NCI-H2171 (cell line): ENCODE results near the gene CABCOCO1.
A peak's percentile ranks its signal among the peaks of the same experiment; 100 is the strongest.

ENCODE experiments used
- DNase-seq: peaks from one replicate; lab custom pipeline; 2025; lab: John Stamatoyannopoulos, UW

Gene CABCOCO1

DNA sequence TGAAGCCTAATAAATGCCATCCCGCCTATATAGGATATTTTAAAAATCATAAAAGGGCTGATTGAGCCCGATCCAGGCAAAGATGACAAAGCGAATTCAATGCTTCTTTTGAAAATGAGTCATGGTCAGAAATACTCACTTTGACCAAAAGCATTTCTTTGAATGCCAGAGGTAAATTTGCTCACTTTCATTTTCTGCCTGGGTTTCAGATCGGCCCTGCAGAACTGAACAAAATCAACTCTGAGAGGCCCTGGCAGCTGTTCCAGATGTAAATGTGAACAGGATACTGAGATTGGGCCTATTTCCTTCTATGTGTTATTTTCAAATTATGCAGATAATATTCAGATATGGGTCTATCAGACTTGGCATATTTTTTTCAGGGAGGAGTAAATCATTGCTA, 124.0 kb downstream of the CABCOCO1 start:
- no peak for DNase-seq

DNA sequence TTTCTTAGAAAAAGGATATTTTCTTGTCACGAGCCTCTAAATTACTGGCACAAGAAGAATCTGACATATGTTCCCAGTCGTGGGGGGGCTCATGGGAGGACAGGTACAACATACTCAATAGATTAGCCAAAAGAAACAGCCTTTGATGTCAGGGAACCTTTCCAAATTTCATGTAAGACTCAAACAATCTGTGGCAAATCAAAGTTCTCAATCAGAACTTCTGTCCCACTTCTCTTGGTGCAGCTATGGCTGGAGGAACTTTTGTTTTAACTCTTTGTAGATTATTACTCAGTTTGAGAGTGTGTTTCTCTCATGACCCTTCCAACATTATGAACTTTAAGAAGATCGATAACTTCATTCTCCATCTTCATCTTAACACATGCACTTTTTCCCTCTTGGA, 124.4 kb downstream of the CABCOCO1 start:
- no peak for DNase-seq

DNA sequence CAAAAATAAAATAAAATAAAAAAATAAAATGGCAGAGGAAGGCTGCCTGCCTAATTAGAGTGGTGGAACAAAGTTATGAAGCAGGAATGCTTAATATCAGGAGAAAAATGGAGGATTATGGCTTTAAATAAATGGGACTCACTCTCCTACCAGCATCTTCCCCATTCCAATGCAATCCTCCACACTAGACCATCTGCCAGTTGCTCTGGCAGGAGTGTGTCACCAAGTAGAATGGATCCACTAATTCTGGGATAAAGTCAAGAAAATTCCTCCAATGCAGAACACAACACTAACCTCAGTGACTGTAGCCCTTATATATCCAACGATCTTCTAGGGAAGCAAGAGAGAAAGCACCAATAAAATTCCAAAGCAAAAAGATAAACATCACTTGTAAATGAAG, 126.3 kb downstream of the CABCOCO1 start:
- no peak for DNase-seq

DNA sequence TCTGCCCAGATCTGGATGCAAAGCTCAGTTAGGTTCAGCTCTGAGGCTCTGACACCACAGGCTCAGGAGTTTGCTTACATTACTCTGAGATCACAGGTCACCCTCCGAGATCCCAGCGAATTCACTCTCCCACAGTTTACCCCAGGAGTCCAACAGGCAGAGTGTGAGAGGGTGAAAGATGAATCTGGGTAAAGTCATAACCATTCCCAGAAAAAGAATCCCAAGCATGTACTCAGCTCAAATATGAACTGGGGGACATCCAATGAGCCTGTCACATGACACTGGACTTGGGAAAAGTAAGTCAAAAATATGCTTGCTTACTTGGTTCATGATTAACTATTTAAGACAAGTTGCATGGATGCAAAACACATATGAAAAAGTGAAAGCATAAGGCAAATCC, 128.5 kb downstream of the CABCOCO1 start:
- DNase-seq = no peak

DNA sequence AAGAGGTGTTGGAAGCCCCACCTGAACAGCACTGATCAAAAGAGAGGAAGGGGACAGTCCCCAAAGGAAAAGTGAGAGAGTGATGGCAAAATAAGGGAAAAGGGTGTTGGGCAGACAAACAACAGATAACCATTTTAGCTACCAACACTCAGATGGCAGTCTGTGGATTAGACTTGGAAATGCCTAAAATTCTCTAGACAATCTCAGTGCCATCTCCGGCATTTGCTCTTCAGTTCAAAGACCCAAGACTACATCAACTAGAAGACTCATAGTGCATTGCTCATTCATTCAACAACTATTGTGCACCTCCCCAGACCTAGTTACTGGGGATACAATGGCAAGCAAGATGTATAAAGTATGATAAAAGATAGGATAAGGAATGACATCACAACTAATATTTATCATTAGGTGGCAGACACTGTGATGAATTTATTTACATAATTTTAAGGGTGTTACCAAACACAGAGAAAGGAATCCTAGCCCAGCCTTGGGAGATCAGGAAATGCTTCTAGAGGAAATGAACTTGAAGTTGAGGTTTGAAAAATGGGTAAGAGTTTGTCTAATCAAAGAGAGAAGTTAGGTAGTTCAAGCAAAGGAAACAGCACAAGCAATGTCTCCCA, 129.5 kb downstream of the CABCOCO1 start:
- no peak for DNase-seq

DNA sequence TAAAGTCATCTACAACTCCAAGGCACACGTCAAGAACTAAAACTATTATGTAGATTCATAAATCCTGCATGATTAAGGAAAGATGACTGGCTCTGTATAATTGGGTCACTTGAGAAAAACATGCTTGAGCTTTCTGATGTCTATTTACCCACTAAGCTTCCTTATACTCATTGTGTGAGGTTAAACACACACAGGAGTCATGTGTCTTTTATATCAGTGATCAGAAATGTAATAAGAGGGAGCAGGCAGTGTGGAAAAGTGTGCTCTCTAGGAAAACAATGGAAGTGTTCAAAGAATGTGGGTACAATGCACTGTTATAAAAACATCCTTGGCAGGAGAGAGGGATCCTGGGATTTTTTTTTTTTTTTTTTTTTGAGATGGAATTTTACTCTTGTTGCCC, 130.2 kb downstream of the CABCOCO1 start:
- DNase-seq = no peak

DNA sequence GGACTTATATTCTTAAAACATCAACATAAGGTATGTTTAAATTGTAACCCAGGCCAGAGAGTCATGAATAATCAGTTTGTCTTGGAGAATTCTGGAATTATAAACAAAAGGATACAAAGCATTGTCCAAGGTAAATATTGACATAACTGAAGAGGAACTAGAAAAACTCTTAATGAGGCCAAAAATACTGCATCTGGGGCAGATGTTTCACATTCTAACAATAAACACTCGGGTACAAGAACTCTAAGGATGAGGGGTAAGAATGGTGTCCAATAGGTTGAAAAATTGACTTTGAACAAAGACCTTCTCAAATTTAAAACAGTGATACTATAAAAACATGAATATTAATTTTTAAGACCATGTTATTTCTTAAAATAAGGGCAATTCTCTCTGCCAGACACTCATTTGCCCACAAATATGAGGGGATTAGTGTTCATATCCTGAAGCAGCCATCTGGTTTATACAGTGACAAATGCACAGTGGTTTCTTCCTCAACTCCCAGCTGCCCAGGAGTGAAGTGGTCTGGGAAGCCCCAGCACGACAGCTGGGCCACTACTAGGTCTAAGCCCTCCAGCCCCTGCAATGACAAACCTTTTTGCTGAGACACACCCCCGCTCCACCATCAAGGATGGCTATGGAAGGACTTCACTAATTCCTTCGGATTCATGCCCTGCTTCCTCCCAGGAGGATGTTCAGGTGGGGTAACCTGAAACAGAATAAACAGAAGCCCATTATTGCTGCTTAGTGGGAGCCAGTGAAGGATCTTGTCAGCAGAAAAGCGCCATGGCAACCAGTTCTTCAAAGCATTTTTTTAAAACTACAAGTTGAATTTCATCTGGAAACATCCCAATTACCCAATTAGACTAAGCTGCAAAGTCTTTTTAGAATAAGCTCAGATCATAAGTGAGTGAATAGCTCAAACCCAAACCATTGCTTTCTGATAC, 131.3 kb downstream of the CABCOCO1 start:
- DNase-seq = peak; percentile 63

DNA sequence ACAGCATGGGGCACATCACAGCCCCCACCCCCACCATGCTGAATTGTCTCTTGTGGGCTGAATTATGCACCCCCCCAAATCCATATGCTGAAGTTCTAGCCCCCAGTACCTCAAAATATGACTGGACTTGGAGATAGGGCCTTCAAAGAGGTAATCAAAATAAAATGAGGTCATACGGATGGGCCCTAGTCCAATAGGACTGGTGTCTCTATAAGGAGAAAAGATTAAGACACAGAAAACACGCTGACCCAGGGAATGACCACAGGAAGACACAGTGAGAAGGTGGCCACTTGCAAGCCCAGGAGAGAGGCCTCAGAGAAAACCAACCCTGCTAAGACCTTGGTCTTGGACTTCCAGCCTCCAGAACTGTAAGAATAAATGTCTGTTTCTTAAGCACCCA, 132.4 kb downstream of the CABCOCO1 start:
- DNase-seq = no peak

DNA sequence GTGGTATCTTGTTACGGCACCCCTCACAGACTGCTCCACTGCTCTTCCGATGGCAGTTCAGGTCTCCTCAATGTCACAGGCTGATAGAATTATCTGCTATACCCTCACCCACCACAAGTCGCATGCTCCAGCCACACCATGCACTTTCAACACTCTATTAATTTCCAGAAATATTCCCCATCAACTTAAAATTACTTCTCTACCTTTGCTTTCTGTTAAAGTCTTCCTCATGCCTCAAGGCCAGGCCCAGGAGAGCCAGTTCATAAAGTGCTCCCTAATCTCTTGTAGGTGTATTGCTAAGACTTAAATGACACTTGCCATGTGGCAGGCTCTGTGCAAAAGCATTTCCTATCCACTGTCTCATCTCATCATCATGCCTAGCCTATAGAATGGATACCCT, 132.8 kb downstream of the CABCOCO1 start:
- DNase-seq = no peak

DNA sequence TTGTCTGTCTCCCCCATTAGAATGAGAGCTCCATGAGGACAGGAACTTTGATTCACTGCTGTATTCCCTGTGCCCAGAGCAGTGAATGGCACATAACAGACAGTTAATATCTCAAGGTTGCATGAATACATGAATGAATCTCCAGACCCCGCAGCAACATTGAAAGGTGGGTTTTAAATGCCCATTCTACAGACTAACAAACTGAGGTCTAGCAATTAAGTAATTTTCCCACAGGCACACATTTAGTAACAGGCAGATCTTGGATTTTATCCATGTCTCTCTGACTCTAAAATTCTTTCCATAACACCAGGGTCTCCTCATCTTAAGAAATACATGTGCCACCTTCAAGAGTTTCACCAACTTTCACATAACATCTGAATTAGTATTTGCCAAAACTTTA, 134.1 kb downstream of the CABCOCO1 start:
- no peak for DNase-seq

DNA sequence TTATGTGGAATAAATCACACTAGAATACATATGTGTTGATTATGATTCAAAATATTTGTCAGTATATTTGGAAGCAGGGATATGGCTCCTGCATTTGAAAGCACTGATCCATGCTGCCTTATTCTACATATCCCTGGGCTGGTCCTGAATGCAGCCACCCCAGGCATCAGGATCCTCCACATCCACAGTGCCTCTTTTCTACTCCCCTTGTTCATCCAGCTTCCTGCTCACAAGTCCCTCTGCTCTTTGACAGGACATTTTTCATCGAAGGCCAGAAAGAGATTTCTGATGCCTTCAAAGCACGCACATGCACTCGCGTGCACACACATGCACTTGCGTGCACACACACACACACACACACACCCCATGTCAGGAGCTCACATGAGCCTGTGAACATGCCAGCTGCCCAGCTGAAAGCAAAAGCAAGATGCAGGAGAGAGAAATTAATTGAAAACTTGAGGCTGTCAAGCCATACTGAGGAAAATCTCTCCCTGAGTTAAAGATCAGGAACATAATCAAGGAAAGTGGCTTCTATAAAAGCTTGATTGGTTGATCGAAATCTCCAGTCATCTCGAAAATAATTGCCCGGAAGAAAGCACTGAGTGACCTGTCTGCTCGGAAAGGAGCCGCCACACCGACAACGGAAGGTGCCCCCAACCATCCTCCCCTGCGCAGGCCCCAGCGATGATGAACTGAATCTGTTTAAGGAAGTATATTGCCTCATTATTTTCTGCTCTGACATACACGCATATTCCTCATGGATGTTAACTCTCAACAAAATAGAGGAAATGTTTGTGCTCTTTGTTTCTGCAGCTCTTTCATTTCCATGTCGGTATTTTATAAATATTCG, 134.8 kb downstream of the CABCOCO1 start:
- no peak for DNase-seq

DNA sequence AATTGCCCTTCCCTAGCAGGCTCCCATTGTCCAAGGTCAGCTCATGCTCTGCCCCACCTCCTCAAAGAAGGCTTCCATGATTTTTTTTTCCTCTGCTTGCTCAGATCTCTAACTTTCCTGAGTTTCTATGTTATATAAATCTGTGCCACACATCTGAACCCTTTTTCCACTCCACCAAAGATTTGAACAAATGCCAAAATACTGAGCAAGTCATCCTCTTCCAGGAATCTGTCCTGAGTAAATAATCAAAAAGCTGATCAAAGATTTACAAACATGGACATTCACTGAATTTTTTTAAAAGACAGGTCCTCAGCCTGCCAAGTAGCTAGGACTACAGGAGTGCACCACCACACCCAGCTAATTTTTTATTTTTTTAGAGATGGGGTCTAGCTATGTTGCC, 136.0 kb downstream of the CABCOCO1 start:
- no peak for DNase-seq

DNA sequence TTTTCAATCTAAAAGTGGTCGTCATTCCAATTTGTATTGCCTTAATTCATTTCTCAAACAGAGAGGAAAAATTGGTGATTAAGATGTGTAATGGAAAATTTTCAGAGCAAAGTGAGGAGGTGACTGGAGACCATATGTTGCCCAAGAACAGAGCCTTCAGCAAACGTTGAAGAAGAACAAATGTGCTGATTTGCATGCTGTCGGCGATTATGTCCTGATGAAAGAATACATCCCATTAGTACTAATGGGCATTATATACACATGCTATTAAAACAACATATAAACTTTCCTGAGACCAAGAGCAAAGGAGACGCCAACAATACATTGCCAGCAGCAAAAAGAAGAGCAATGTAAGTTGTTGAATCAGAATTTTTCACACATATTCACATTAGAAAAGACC, 138.8 kb downstream of the CABCOCO1 start:
- no peak for DNase-seq

DNA sequence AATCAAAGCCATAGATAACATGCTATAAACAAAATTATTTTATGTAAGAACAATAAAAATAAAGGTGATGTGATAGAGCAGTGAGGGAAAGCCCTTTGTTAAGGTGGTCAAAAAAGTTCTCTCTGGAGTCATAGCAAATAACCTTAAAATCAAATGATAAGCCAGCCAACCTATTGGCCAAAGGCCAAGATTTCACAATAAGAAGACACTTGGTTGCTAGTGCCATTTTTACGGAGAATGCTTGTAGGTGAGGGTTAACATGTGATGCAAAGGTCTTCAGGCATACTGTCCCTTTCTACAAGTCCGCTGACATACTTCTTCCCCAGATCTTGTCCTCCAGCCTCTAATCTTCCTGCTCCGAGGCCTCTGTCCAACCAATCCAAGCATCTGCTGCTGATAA, 140.5 kb downstream of the CABCOCO1 start:
- no peak for DNase-seq

DNA sequence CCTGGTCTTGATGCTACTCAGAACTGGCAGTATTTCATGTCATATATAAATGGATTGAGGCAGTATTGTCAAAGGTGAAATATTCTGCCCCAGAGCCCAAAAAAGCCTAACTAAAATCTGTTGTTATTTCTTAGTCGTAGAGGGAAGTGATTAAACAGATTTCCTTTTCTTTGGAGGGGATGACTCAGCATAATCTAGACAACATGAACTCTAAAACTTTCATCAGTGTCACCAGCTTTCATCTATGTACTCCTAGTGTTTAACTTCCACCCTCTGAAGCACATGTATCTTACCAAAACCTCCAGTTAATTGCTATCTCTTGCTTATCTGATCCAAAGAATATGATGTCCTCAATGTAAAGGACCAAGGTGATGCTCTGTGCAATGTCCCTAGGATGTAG, 141.7 kb downstream of the CABCOCO1 start:
- DNase-seq = no peak

DNA sequence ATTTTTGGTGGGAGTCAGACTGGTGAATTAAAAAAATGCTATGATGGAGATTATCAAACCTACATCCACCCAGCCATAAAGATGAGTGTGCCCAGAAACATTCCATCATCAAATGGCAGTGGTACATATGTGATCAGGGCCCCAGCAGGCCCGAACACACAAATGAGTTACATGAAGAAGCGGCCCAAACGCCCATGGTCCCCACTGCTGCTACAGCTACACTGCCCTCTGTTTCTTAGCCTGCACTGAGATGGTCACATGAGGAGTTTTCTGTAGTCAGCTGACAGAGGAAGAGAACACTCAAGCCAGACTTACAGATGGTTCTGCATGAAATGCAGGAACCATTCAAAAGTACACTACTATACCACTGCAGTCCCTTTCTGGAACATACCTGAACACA, 142.4 kb downstream of the CABCOCO1 start:
- DNase-seq = no peak

DNA sequence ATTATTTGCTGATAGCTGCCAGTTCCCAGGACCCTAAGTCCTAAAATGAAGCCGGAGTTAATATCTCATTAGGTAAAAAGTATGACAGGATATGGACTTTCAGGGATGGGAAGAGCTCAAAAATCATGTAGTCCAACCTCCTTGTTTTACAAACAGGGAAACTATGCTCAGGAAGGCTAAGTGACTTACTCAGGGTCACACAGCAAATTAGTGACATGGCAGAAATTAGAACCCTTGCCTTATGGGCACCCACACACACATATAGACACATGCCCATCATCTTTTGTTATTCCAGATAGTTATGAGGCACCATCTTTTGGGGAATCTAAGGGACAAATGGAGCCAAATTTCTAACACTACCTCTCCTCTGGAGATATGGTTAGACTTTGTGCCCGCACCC, 147.5 kb downstream of the CABCOCO1 start:
- no peak for DNase-seq

DNA sequence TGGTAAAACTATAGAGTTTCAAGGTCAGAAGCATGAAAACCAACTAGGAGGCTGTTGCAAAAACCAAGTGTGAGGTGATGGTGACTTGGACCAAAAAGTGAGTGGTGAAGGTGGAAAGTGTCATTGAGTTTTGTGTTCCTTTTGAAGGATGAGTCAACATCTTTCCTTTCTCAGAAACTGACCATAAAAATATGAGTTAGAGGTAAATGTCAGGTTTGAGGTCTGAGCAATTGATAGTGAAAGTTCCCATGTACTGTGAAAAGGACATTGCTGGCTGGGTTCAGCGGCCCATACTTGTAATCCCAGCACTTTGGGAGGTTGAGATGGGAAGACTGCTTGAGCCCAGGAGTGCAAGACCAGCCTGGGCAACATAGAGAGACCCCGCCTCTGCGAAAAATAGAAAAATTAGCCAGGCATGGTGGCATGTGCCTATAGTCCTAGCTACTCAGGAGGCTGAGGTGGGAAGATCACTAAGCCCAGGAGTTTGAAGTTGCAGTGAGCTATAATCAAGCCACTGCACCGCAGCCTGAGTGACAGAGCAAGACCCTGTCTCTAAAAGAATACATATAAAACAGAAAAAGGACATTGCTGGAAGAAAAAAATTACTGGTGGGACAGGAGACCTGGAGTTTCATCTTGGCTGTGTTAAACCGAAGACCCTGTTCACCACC, 149.5 kb downstream of the CABCOCO1 start:
- DNase-seq = no peak

DNA sequence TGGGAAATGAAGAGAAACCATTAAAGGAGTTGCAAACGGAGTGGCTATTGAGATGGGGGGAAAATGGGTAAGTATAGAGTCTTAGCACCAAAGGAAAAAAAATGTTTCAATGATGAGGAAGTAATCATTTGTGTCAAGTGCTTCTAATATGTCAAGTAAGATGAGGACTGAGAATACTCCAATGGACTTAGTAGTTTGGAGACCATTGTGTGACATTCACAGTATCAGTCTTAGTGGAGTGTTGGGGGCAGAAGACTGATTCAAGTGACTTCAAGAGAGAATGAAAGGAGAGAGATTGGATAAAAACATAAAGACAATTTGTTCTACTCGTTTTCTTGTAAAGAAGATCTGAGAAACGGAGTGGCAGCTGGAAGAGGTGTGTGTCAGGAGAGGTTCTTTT, 150.2 kb downstream of the CABCOCO1 start:
- DNase-seq = no peak

DNA sequence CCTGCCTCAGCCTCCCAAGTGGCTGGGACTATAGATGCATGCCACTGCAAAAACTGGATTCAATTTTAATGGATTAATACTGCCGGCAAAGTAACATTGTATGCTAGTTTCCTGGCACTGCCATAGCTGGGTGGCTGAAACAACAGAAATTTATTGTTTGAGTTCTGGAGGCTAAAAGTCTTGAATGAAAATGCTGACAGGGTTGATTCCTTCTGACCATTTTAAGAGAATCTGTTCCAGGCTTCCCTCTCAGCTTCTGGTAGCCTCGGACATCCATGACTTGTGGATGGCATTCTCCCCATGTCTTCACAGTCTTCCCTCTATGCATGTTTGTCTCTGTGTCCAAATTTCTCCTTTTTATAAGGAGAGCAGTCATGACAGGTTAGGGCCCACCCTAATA, 151.4 kb downstream of the CABCOCO1 start:
- no peak for DNase-seq

DNA sequence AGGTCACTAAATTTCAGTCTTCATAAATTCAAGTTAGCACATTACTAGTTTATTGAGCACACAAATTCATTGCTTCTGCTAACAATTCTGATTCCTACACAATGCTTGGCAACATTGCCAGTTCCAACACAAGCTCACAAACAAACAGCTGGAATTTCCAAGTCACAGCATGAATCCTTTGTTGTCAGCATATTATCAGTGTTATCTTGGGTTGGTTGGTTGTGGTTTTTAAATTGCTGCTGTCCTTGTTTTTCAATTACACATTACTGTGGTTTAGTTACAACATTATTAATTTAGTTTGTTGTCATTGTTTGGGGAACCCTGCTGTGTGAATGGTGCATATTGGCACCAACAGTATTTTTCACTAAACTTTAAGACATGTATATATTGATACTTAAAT, 152.8 kb downstream of the CABCOCO1 start:
- DNase-seq = no peak
